GM18907 (cell line): ENCODE data around the gene MRTO4.

Source experiments
- ATAC-seq: cut with Tn5 transposase; IDR thresholded peaks from one replicate; pipeline ENCODE4 v1.9.1; 2021; ENCODE audit warnings: mild to moderate bottlenecking, moderate library complexity; ENCODE audit not compliant: unreplicated experiment

The MRTO4 gene

DNA sequence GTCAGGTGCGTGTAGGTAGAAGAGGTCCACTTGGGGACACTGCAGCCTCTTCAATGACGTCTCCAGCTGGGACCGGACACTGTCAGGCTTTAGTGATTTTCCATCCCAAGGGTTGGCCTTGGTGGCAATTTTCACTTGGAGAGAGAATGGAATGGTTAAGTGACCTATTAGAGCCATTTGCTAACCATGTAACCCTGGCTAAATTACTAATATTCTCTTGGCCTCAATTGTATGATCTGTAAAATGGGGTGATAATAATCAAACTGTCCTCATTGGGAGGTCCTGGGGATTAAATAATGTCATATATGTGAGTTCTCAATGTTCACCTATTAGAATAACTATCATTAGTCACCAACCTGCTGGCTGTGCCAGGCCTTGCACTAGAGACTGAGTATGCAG lies 56.9 kb downstream of the MRTO4 start:
- ATAC-seq, result no peak

DNA sequence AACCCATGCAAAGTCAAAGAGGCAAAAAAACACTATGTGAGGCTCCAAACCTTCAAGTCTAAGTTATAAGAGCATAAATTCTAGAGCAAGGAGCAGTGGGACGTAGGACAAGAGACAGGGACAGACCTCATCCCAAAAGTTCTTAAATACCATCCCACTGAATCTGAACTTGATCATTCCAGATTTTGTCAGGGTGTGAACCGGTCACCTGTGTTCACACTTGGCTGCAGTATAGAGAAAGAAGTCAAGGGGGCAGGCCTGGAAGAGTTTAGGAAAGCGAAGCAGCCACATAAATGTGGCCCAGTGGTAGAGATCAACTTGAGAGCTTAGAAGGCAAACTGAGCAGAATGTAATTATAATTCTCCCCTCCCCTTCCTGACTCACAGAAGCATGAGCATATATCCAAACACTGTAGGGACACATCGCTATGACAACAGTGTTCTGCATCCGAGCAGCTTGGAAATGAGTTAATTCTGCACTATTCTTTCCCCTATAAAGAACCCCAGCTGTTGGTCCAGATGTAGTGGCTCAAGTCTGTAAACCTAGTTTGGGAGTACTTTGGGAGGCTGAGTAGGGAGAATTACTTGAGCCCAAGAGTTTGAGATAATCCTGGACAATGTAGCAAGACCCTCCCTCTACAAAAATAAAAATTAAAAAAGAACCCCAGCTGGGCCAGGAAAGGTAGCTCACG lies 57.7 kb downstream of the MRTO4 start:
- no peak for ATAC-seq
